Nephron (organoid): Measurements from ENCODE around the gene MAGI1.

Experiments
- H3K27ac Mint-ChIP-seq, 3 experiments: 2 replicates each; pipeline ENCODE4 v1.8.0; 2020; ENCODE audit warnings: mixed read lengths in 3 of 3, mild to moderate bottlenecking in 2 of 3, moderate library complexity in 1 of 3
- H3K27me3 Mint-ChIP-seq: 2 replicates; pipeline ENCODE4 v1.8.0; 2021; ENCODE audit warnings: low read depth, mild to moderate bottlenecking, moderate library complexity, mixed read lengths
- H3K36me3 Mint-ChIP-seq: 2 replicates; pipeline ENCODE4 v1.8.0; 2020; ENCODE audit warnings: low read depth, mixed read lengths
- H3K4me1 Mint-ChIP-seq: 2 replicates; pipeline ENCODE4 v1.8.0; 2020; ENCODE audit warnings: mixed read lengths
- H3K4me3 Mint-ChIP-seq, 3 experiments: 2 replicates each; pipeline ENCODE4 v1.8.0; 2020; ENCODE audit warnings: mild to moderate bottlenecking in 3 of 3, mixed read lengths in 3 of 3, moderate library complexity in 2 of 3
- H3K9me3 Mint-ChIP-seq: 2 replicates; pipeline ENCODE4 v1.8.0; 2020; ENCODE audit warnings: mixed read lengths
- CTCF ChIP-seq, 3 experiments: fragments of 200-600 bp; sonication (generic); IDR thresholded peaks; one replicate each; pipeline ENCODE4 v1.5.0; 2021; ENCODE audit warnings: antibody characterized with exemption in 3 of 3; ENCODE audit not compliant: unreplicated experiment in 3 of 3

MAGI1 gene

GRCh38 chr3:65873028-65873427 is 165.7 kb downstream of the MAGI1 start:
- Mint-ChIP-seq H3K27me3 (no peaks in the 10 kb centered on the region), H3K9me3 (no peaks in the 10 kb centered on the region)

DNA sequence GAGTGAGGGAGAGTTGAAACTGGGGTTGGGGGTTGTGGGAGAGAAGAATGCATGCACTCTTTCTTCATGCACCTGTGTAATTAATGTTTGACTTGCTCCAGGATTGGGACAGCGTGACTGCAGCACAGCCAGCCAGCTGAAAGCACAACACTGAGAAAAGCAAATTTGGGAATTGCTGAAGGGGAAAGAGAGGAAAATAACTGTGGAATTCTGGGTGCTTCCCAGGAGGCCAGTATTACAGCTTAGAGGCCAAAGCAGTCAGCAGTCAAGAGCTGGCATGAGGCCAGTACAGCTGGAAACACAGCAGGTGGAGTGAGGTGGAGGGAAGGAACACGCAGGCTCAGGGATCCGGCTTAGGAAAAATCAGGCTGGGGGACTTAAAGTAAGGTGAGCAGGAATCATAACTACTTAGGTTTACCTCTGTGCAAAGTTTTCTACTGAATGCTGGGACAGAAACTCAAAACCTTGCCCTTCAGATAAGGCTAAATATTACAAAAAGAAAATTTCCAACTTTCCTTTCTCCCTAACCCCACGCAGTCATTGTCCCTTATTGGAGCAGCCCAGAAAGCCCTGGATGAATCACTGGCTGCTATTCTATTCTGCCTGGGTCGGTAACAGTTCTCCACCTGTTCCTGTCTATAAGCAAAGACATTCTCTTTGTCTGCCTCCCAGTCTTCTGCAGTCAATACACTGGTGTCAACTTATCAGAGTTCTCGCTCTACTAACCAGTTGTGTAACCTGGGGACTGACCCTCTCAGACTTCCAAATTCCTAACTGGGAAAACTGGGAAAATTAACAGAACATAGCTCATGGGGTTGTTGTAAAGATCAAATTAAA is 167.2 kb downstream of the MAGI1 start:
- peak overlapping the region; percentile 74 to 90 (median 89) for H3K27ac Mint-ChIP-seq
- no peaks in the 10 kb centered on the region for H3K27me3 Mint-ChIP-seq
- no peaks in the 10 kb centered on the region for H3K36me3 Mint-ChIP-seq
- no peak for TF ChIP-seq CTCF (IDR thresholded peaks at IDR 0.05; ENCODE audit: unreplicated experiment in 3 of 3)
- H3K4me3 Mint-ChIP-seq: peak overlapping the region in 1 of 3 experiments; percentile 1
- H3K9me3 Mint-ChIP-seq: no peaks in the 10 kb centered on the region
- peaks cover 37% of the 10 kb centered on the region for H3K4me1 Mint-ChIP-seq

More at GRCh38 chr3:65873028-65873427, 165.7 kb downstream of the MAGI1 start:
- TF ChIP-seq CTCF (IDR thresholded peaks at IDR 0.05; ENCODE audit: unreplicated experiment in 3 of 3): no peak
- Mint-ChIP-seq H3K27ac (peak overlapping the region in 1 of 3 experiments; percentile 20), H3K4me1 (peaks cover 34% of the 10 kb centered on the region), H3K4me3 (no peak overlapping the region), H3K36me3 (no peaks in the 10 kb centered on the region)

DNA sequence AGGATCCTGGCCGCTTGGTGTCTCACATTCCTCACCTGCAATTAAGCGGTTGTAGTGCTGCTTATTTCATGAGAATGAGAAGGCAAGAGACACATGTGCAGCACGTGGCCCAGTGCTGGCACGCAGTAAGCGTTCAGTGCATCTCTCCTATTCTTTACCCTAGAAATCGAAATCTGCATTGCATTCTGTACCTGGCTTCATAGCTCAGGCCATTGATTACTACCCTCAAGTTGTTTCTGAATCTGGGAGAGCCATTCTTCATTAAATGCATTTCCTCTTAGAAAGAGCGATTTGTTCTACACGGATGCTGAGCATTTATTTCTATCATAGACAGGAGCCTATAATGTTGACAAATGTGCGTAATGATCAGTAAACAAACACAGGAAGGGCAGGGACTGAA is 168.9 kb downstream of the MAGI1 start:
- Mint-ChIP-seq H3K9me3 (no peaks in the 10 kb centered on the region), H3K27ac (peak overlapping the region; percentile 64 to 87 (median 81)), H3K4me1 (peaks cover 37% of the 10 kb centered on the region), H3K36me3 (no peaks in the 10 kb centered on the region), H3K27me3 (no peaks in the 10 kb centered on the region), H3K4me3 (no peak overlapping the region)
- TF ChIP-seq CTCF (IDR thresholded peaks at IDR 0.05; ENCODE audit: unreplicated experiment in 3 of 3): no peak

DNA sequence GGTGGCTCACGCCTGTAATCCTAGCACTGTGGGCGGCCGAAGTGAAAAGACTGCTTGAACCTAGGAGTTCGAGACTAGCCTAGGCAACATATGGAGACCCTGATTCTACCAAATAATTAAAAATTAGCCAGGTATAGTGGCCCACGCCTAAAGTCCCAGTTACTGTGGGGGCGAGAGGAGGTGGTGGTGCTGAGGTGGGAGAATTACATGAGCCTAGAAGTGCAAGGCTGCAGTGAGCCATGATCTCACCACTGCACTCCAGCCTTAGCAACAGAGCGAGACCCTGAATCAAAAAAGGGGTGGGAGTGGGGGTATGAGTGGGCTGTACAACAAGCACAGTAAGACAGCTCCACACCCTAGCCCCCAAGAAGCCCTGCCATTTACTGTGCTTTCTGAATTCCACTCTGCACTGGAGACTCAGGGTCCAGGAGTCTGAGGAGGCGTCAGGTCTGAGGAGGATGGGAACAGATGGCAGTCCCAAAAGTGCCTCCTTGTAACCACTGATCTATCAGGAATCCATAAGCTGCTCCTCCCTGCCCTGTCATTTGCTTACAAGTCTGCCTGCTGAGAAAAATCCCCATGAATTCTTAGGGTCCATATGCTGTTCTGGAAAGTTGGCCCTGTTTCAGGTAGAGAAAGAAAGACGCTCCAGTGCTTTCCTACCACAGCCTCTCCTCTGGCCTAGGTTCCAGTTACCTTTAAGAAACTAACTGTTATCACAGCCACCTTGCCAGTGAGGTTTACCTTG is 171.1 kb downstream of the MAGI1 start:
- Mint-ChIP-seq H3K36me3 (no peaks in the 10 kb centered on the region), H3K9me3 (no peaks in the 10 kb centered on the region), H3K27ac (no peak overlapping the region), H3K4me3 (no peak overlapping the region), H3K27me3 (no peaks in the 10 kb centered on the region), H3K4me1 (peaks cover 30% of the 10 kb centered on the region)
- no peak for TF ChIP-seq CTCF (IDR thresholded peaks at IDR 0.05; ENCODE audit: unreplicated experiment in 3 of 3)

GRCh38 chr3:65864357-65864904 is 174.3 kb downstream of the MAGI1 start:
- no peak overlapping the region for H3K27ac Mint-ChIP-seq
- no peak for TF ChIP-seq CTCF (IDR thresholded peaks at IDR 0.05; ENCODE audit: unreplicated experiment in 3 of 3)

More at GRCh38 chr3:65864357-65864904, 174.3 kb downstream of the MAGI1 start:
- H3K9me3 Mint-ChIP-seq: peaks cover 3% of the 10 kb centered on the region
- peaks cover 5% of the 10 kb centered on the region for H3K4me1 Mint-ChIP-seq
- no peaks in the 10 kb centered on the region for H3K36me3 Mint-ChIP-seq
- H3K27me3 Mint-ChIP-seq: no peaks in the 10 kb centered on the region
- H3K4me3 Mint-ChIP-seq: no peak overlapping the region
